Measurements from ENCODE around the gene PFKFB3. TPM values are rescaled to one million over a fixed set of nuclear protein-coding genes. Genes with fewer than 3 reads are reported as not detected.

Gene PFKFB3
- total RNA-seq, 1 experiment from 2014 or later: 36.8 TPM

DNA sequence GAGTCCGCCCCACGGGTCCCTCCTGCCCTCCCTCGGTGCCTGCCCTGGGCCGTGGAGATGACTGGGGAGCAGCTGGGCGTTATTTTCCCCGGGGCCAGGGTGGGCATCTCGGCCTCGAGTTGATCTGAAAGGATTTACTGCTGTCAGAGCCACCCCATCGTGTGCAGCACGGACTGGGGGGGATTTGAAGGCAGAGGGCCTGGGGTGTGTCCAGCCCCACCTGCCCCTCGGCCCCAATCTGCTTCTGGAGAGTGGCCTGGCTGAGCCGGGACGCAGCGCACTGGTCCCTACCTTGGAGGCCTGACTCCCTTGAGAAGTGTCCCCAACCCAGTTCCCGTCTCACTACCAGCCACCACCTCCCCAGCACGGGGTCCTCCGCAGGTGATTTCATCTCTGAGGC, 24.2 kb upstream of the PFKFB3 start:
- no peak overlapping the region for H3K4me2 ChIP-seq (ENCODE audit: insufficient read depth, insufficient read length, low read length)
- no peak overlapping the region for H4K5ac ChIP-seq (ENCODE audit: insufficient read length, low read depth, low read length)
- H4K91ac ChIP-seq (ENCODE audit: insufficient read length, low read depth, low read length): no peak overlapping the region
- no peak overlapping the region for H2AFZ ChIP-seq (ENCODE audit: low read length)
- no peak overlapping the region for H3K56ac ChIP-seq (ENCODE audit: insufficient read length, low read depth, low read length)
- H3K14ac ChIP-seq (ENCODE audit: insufficient read depth, low read length): no peak overlapping the region
- no peak overlapping the region for H2BK12ac ChIP-seq (ENCODE audit: insufficient read length, low read depth, low read length)
- no CpG with 5 or more reads among the region's 17 CpGs for WGBS (ENCODE audit: extremely low coverage, insufficient read length, low lambda C conversion rate)
- no peak overlapping the region for H3K18ac ChIP-seq (ENCODE audit: insufficient read length, low read depth, low read length)
- no peaks in the 10 kb centered on the region for H4K20me1 ChIP-seq (ENCODE audit: control insufficient read depth, insufficient read depth, insufficient read length)
- H3K23me2 ChIP-seq (ENCODE audit: insufficient read length, low read depth, low read length, poor library complexity, severe bottlenecking): no peaks in the 10 kb centered on the region
- no peak overlapping the region for H3K27ac ChIP-seq (ENCODE audit: insufficient read length, low read depth, low read length)
- no peak overlapping the region for H2BK120ac ChIP-seq (ENCODE audit: low read depth, low read length, poor library complexity, severe bottlenecking)
- no peaks in the 10 kb centered on the region for H3K9me3 ChIP-seq (ENCODE audit: control insufficient read depth, low read depth, low read length)
- H2BK5ac ChIP-seq (ENCODE audit: insufficient read length, low read length): no peak overlapping the region
- no peak overlapping the region for H3K9ac ChIP-seq (ENCODE audit: extremely low read depth, insufficient read length, low read length)
- no peak overlapping the region for H2BK15ac ChIP-seq (ENCODE audit: low read depth, low read length)
- Mint-ChIP-seq H3K27me3 (ENCODE audit: low read depth) (no peaks in the 10 kb centered on the region), H3K27ac (peak overlapping the region in 1 of 3 experiments; percentile 80; a peak in 1 of 7 replicates), H3K4me1 (peaks cover 5 to 24% of the 10 kb centered on the region in 2 experiments), H3K9me3 (no peaks in the 10 kb centered on the region), H3K4me3 (no peak overlapping the region), H3K36me3 (ENCODE audit: insufficient read depth in 1 of 3, low read depth in 3 of 3) (peaks cover 0 to 12% (median 2%) of the 10 kb centered on the region in 3 experiments; a peak in 4 of 7 replicates)
- no peak overlapping the region for H3K23ac ChIP-seq (ENCODE audit: insufficient read length, low read depth, low read length)
- no peak overlapping the region for H2BK20ac ChIP-seq (ENCODE audit: low read depth, low read length, poor library complexity, severe bottlenecking)
- no peaks in the 10 kb centered on the region for H3K79me2 ChIP-seq (ENCODE audit: insufficient read depth, low read length)
- no peaks in the 10 kb centered on the region for H3K4me1 ChIP-seq (ENCODE audit: insufficient read depth, low read length)
- no peaks in the 10 kb centered on the region for H3K79me1 ChIP-seq (ENCODE audit: insufficient read depth, low read depth, low read length, poor library complexity, severe bottlenecking)
- no peak overlapping the region for H4K8ac ChIP-seq (replicated peaks; ENCODE audit: insufficient read length, low read depth, low read length)
- H3T11ph ChIP-seq (ENCODE audit: low read length): no peak overlapping the region
- DNase-seq: no peak
- no peak overlapping the region for H2AK5ac ChIP-seq (ENCODE audit: insufficient read length, low read length)
- no peaks in the 10 kb centered on the region for H3K27me3 ChIP-seq (ENCODE audit: insufficient read depth, low read length)
- TF ChIP-seq, protein P1, sequence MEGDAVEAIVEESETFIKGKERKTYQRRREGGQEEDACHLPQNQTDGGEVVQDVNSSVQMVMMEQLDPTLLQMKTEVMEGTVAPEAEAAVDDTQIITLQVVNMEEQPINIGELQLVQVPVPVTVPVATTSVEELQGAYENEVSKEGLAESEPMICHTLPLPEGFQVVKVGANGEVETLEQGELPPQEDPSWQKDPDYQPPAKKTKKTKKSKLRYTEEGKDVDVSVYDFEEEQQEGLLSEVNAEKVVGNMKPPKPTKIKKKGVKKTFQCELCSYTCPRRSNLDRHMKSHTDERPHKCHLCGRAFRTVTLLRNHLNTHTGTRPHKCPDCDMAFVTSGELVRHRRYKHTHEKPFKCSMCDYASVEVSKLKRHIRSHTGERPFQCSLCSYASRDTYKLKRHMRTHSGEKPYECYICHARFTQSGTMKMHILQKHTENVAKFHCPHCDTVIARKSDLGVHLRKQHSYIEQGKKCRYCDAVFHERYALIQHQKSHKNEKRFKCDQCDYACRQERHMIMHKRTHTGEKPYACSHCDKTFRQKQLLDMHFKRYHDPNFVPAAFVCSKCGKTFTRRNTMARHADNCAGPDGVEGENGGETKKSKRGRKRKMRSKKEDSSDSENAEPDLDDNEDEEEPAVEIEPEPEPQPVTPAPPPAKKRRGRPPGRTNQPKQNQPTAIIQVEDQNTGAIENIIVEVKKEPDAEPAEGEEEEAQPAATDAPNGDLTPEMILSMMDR (conservative IDR thresholded peaks at IDR 0.05): no peak
- H3K4ac ChIP-seq (ENCODE audit: low read depth, low read length): no peak overlapping the region

All from H9 (cell line).